ENCODE measurements around the gene AKR1B15. TPM values are rescaled to one million over a fixed set of nuclear protein-coding genes. Genes with fewer than 3 reads are reported as not detected.

The AKR1B15 gene
- polyA plus RNA-seq, 1 donor (not counting 4 experiments of a cell fraction or from before 2014, with no cell fraction given): 0.28 TPM

DNA sequence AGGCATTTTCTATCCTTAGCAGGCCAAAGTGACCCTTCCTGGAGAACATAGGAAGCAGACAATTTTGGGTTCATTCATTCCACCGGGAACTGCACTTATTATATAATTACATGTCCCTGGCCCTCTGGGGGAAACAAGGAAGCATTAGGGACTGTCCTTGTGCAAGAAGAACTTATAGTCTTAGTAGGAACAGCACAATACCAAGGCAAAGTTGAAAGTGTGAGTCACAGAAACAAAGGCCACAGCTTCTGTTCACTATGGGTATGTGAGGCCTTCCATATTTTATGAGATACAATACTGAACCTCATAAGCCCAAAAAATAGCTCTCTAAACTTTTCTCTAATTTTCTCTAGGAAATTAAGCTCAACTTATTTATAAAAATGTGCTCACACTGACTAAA lies 39.9 kb upstream of the AKR1B15 start:
- no peak for DNase-seq (ENCODE audit: low read depth, low spot score)
- no peaks in the 10 kb centered on the region for H3K9me3 ChIP-seq (ENCODE audit: control insufficient read depth, low read depth, low read length)
- no peaks in the 10 kb centered on the region for H3K79me2 ChIP-seq (ENCODE audit: control insufficient read depth, insufficient read depth, low read length)
- H3K4me2 ChIP-seq (ENCODE audit: control insufficient read depth, extremely low read depth, insufficient read depth, low read depth, low read length): no peak overlapping the region
- no peak for FAIRE-seq
- H2AFZ ChIP-seq (ENCODE audit: control insufficient read depth, low read length): no peak overlapping the region
- H3K9me1 ChIP-seq (ENCODE audit: control insufficient read depth, extremely low read depth, insufficient read depth, low read length): no peaks in the 10 kb centered on the region
- TF ChIP-seq, protein P1, sequence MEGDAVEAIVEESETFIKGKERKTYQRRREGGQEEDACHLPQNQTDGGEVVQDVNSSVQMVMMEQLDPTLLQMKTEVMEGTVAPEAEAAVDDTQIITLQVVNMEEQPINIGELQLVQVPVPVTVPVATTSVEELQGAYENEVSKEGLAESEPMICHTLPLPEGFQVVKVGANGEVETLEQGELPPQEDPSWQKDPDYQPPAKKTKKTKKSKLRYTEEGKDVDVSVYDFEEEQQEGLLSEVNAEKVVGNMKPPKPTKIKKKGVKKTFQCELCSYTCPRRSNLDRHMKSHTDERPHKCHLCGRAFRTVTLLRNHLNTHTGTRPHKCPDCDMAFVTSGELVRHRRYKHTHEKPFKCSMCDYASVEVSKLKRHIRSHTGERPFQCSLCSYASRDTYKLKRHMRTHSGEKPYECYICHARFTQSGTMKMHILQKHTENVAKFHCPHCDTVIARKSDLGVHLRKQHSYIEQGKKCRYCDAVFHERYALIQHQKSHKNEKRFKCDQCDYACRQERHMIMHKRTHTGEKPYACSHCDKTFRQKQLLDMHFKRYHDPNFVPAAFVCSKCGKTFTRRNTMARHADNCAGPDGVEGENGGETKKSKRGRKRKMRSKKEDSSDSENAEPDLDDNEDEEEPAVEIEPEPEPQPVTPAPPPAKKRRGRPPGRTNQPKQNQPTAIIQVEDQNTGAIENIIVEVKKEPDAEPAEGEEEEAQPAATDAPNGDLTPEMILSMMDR (optimal IDR thresholded peaks at IDR 0.05 in 1 of 3, IDR thresholded peaks at IDR 0.05 in 1 of 3, conservative IDR thresholded peaks at IDR 0.05 in 1 of 3; ENCODE audit: extremely low read depth in 1 of 3, insufficient read depth in 2 of 3, low read length in 3 of 3): no peak
- no peak for TF ChIP-seq EZH2 (IDR thresholded peaks at IDR 0.05; ENCODE audit: low read length)
- H3K27ac ChIP-seq (ENCODE audit: control insufficient read depth, insufficient read depth, low read length): no peak overlapping the region
- H3K4me3 ChIP-seq (ENCODE audit: control insufficient read depth in 2 of 3, extremely low read depth in 1 of 3, insufficient read depth in 2 of 3, low read depth in 1 of 3, low read length in 3 of 3): no peak overlapping the region
- no peaks in the 10 kb centered on the region for H3K27me3 ChIP-seq (ENCODE audit: control insufficient read depth, extremely low read depth, insufficient read depth, low read length)
- no peak overlapping the region for H3K9ac ChIP-seq (ENCODE audit: control insufficient read depth, extremely low read depth, insufficient read depth, low read length)
- no peaks in the 10 kb centered on the region for H3K36me3 ChIP-seq (ENCODE audit: control insufficient read depth in 2 of 2, extremely low read depth in 1 of 2, insufficient read depth in 2 of 2, low read length in 2 of 2)
- dilution Hi-C loops (cut with MboI; ENCODE audit: extremely low pct_ligation_motif_present, low sequenced_read_pairs): no loop called here
- no peaks in the 10 kb centered on the region for H4K20me1 ChIP-seq (ENCODE audit: control insufficient read depth, extremely low read depth, insufficient read depth, low read length)
- peaks cover 12% of the 10 kb centered on the region for H3K4me1 ChIP-seq (ENCODE audit: control insufficient read depth, extremely low read depth, insufficient read depth, low read length)

DNA sequence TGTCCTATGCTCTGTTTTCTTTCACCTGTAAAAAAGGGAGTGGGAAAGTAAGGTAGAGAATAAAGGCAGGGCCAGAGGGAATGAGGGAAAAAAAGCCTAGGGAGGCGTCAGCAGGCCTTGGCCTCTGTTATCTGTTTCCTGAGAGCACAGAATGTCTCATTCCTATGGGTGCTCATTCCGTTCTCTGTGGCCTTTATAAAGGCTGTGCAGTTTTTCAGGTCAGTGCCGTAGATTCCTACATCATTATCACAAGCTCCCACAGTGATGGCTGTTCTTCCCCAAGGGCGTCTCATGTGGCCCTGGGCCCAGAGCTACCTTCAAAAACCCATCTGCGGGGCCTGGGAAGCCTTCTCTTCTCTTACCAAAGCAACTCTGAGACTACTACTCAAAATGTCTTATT lies 38.3 kb upstream of the AKR1B15 start:
- Histone ChIP-seq H3K27me3 (ENCODE audit: control insufficient read depth, extremely low read depth, insufficient read depth, low read length) (no peaks in the 10 kb centered on the region), H3K9me3 (ENCODE audit: control insufficient read depth, low read depth, low read length) (no peaks in the 10 kb centered on the region), H3K9me1 (ENCODE audit: control insufficient read depth, extremely low read depth, insufficient read depth, low read length) (no peaks in the 10 kb centered on the region), H3K9ac (ENCODE audit: control insufficient read depth, extremely low read depth, insufficient read depth, low read length) (no peak overlapping the region), H3K4me3 (ENCODE audit: control insufficient read depth in 2 of 3, extremely low read depth in 1 of 3, insufficient read depth in 2 of 3, low read depth in 1 of 3, low read length in 3 of 3) (no peak overlapping the region), H3K4me1 (ENCODE audit: control insufficient read depth, extremely low read depth, insufficient read depth, low read length) (peaks cover 23% of the 10 kb centered on the region), H2AFZ (ENCODE audit: control insufficient read depth, low read length) (no peak overlapping the region), H3K36me3 (ENCODE audit: control insufficient read depth in 2 of 2, extremely low read depth in 1 of 2, insufficient read depth in 2 of 2, low read length in 2 of 2) (no peaks in the 10 kb centered on the region), H3K4me2 (ENCODE audit: control insufficient read depth, extremely low read depth, insufficient read depth, low read depth, low read length) (no peak overlapping the region), H3K27ac (ENCODE audit: control insufficient read depth, insufficient read depth, low read length) (no peak overlapping the region), H3K79me2 (ENCODE audit: control insufficient read depth, insufficient read depth, low read length) (no peaks in the 10 kb centered on the region), H4K20me1 (ENCODE audit: control insufficient read depth, extremely low read depth, insufficient read depth, low read length) (no peaks in the 10 kb centered on the region)
- TF ChIP-seq, protein P1 (optimal IDR thresholded peaks at IDR 0.05 in 1 of 3, IDR thresholded peaks at IDR 0.05 in 1 of 3, conservative IDR thresholded peaks at IDR 0.05 in 1 of 3; ENCODE audit: extremely low read depth in 1 of 3, insufficient read depth in 2 of 3, low read length in 3 of 3): no peak
- no peak for TF ChIP-seq EZH2 (IDR thresholded peaks at IDR 0.05; ENCODE audit: low read length)
- no peak for FAIRE-seq
- DNase-seq (ENCODE audit: low read depth, low spot score): no peak
- dilution Hi-C loops (cut with MboI; ENCODE audit: extremely low pct_ligation_motif_present, low sequenced_read_pairs): no loop called here

All from keratinocyte (primary cell).